GM18870 (cell line): ENCODE results near the gene CNNM2.
A peak's percentile ranks its signal among the peaks of the same experiment; 100 is the strongest.
"Not testable (repeated sequence)": the region's sequence is repeated elsewhere in the genome, so short reads cannot be mapped to it uniquely, and the experiment has no call there.

Experiments
- ATAC-seq: cut with Tn5 transposase; IDR thresholded peaks from one replicate; pipeline ENCODE4 v1.9.1; 2021; ENCODE audit warnings: moderate library complexity; ENCODE audit not compliant: unreplicated experiment

Gene CNNM2

GRCh38 chr10:103100620-103101019 lies 182.5 kb downstream of the CNNM2 start:
- no peak for ATAC-seq

- ATAC-seq = no peak
These were observed 184.1 kb downstream of the CNNM2 start for GRCh38 chr10:103102195-103102594.

DNA sequence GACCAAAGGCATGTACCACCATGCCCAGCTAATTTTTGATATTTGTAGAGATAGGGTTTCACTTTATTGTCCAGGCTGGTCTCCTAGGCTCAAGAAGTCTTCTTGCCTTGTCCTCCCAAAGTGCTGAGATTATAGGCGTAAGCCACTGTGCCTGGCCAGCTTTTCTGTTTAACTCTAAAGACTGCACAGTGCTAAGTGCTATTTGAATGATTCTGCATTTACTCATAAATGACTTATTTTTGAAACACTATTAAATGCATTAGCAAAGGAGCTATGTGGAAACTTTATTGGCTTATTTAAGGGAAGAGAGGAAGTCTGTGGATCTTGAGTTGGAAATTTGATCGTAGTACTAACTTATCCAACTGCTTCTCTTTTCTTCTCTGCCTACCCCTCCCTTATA lies 185.9 kb downstream of the CNNM2 start:
- ATAC-seq = no peak

DNA sequence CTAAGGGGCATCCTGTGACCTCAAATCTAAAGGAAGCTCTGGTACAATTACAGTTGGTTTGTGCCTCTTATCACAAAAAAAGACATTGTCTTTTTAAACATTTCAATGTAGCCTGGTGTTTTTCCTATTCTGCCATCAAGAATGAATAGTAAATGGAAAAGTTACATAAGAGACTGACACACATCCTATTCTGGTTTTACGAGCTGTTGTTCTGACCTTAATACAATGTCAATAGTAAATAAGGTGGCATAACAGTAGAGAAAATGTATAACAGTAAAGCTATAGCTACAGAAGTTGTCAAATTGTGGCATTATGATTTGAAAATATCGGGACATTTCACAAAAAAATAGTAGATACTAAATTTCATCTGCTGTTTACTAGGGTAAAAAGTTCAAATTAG lies 186.6 kb downstream of the CNNM2 start:
- no peak for ATAC-seq

DNA sequence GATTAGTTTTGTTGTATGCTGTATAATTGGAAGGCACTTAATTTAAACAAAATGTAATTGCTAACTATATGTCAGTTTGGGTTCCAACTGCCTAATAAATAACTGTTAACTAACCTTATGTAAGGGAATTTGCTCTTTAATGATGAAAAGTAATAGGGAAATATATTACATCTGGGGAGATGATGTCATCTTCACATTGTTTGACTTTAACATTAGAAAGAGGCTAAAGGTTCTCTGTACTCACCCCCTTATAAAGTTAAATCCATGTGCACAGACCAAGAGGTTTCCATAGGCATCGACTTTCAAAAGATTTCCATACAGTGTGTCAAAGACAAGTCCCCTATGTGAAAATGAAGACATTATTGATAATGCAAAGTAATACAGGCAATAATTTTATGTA lies 187.4 kb downstream of the CNNM2 start:
- no peak for ATAC-seq

DNA sequence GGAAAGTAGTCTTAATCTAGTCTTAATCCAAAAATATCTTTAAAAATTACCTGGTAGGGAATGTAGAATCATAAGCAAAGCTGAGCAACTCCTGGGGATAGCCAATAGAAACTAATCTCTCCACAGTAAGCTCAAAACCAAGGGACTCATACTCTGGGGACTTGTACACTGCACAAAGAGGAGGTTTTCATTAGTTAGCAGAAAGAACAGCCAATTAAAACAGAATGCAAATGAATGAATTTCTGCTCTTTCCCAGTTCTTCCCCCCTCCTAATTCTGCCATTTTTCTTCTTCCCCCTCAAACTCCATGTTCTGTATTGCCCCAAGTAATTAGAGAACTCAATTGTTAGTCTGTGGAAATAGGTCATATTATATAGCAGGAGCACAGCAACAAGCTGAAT lies 188.4 kb downstream of the CNNM2 start:
- ATAC-seq = no peak

DNA sequence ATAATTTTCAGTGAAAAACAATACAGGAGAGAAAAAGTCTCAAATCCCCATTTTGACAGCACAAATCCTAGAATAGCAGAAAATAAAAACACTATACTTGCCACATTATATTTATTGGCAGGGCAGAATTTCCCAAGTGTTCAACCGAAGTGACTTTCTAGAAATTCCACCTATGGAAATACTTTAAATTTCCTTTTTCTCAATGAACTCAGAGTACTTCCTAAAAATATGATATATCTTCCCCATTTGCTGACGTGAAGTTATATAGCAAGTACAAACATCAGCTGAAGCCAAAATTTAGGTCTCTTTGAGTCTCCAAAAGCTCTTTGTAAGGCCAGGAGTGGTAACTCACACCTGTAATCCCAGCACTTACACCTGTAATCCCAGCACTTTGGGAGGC lies 191.7 kb downstream of the CNNM2 start:
- no peak for ATAC-seq

DNA sequence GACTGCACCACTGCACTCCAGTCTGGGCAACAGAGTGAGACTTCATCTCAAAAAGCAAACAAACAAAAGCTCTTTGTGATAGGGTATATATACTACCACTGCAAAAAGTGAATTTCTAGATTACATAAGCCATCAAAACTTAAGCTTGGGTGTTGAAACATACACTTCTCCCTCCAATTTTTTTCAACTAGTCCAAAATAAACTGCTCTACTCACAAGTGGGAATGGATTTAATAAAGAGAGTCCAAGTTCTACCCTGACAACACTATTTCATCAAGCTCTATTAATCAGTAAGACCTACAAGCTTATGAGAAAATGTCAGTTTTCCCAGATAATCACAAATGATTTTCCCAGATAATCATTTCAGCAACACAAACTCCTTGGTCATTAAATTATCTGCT lies 192.3 kb downstream of the CNNM2 start:
- no peak for ATAC-seq

GRCh38 chr10:103111031-103111917 lies 193.2 kb downstream of the CNNM2 start:
- peak; percentile 66 for ATAC-seq

GRCh38 chr10:103111918-103112877 lies 194.1 kb downstream of the CNNM2 start:
- peak; percentile 43 for ATAC-seq

GRCh38 chr10:103114876-103115275 lies 196.8 kb downstream of the CNNM2 start:
- ATAC-seq = no peak

- ATAC-seq = no peak
These were observed 199.2 kb downstream of the CNNM2 start for GRCh38 chr10:103117247-103117646.

DNA sequence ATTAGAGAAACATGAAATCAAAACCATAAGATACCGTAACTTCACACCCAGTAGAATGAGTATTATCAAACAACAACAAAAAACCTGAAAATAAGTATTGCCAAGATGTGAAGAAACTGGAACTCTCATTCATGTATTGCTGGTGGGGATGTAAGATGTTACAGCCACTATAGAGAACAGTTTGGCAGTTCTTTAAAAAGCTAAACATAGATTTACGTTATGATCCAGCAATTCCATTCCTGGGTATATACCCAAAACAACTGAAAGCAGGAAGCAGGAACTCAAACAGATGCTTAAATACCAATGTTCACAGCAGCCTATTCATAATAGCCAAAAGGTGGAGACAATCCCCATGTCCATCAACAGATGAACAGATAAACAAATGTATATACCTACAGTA lies 202.5 kb downstream of the CNNM2 start:
- ATAC-seq = no peak

DNA sequence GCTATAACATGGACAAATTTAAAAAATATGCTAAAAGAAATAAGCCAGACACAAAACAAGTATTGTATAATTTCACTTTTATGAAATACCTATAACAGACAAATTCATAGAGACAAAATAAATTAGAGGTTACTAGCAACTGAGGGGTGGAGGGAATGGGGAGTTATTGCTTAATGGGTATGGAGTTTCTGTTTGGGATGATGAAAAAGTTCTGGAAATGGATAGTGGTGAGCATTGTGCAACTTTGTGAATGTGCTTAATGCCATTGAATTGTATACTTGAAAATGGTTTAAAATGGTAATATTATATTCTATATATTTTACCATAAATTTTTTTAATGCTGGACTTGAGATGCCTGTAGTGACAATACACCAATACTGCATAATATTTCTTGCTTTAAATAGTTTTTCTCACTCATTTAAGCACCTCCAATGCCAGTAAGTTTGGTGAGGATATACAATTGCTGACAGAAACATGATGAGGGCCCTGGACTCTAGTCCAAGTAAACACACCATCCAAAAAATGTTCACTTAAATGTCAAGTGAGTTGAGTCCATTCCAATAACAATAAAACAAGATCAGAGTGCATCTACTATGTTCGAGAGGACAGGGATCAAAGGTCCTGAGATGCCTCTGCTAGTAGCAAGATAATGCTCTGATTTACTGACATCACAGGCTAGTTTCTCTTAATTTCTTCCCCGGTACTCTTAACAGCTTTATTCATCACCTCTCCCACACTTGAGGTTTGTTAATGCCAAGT lies 203.1 kb downstream of the CNNM2 start:
- no peak for ATAC-seq

DNA sequence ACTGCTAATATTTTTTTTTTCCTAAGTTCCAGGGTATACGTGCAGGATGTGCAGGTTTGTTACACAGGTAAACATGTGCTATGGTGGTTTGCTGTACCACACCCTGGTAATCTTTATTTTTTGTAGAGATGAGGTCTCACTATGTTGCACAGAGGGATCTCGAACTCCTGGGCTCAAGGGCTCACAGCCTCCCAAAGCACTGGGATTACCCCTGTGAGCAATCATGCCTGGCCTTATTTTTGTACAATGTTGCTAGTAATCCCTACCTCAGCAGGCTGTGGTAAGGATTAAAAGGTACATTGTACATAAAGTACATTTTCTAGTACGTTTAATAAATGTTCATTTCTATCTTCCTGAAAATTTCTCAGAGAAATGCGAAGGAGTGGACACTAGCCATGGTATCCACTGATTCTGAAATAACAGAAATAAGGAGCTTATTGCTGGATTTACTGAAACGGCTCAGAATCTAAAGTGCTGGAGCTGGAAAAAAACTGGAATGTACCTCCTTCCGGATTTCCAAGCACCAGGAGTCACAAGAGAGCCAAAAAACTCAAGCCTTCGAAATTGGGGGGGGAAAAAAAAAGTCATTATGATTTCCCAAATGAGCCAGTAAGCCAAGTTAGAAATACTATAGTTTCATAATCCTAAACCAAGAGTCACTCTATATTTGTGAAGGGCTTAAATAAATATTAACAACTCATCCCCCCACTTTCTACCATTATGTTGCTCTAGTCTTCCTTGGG lies 205.4 kb downstream of the CNNM2 start:
- no peak for ATAC-seq

- ATAC-seq = no peak
These were observed 206.5 kb downstream of the CNNM2 start for GRCh38 chr10:103124420-103125096.

- peak; percentile 80 for ATAC-seq
These were observed 207.5 kb downstream of the CNNM2 start for GRCh38 chr10:103125323-103126267.

- ATAC-seq = no peak
These were observed 209.1 kb downstream of the CNNM2 start for GRCh38 chr10:103127241-103127640.

DNA sequence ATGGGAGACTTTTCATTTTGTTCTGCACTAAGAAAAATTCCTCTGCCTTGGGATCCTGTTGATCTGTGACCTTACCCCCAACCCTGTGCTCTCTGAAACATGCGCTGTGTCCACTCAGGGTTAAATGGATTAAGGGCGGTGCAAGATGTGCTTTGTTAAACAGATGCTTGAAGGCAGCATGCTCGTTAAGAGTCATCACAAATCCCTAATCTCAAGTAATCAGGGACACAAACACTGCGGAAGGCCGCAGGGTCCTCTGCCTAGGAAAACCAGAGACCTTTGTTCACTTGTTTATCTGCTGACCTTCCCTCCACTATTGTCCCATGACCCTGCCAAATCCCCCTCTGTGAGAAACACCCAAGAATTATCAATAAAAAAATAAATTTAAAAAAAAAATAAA lies 212.1 kb downstream of the CNNM2 start:
- ATAC-seq = not testable (repeated sequence)
